ENCODE results near the gene SLC39A6. TPM values are rescaled to one million over a fixed set of nuclear protein-coding genes. Genes with fewer than 3 reads are reported as not detected.

The SLC39A6 gene
- total and polyA plus RNA-seq, 2 of the 13 experiments (the other 11 are each of a cell fraction or from before 2014, with no cell fraction given) = 41.7 to 59.2 TPM

DNA sequence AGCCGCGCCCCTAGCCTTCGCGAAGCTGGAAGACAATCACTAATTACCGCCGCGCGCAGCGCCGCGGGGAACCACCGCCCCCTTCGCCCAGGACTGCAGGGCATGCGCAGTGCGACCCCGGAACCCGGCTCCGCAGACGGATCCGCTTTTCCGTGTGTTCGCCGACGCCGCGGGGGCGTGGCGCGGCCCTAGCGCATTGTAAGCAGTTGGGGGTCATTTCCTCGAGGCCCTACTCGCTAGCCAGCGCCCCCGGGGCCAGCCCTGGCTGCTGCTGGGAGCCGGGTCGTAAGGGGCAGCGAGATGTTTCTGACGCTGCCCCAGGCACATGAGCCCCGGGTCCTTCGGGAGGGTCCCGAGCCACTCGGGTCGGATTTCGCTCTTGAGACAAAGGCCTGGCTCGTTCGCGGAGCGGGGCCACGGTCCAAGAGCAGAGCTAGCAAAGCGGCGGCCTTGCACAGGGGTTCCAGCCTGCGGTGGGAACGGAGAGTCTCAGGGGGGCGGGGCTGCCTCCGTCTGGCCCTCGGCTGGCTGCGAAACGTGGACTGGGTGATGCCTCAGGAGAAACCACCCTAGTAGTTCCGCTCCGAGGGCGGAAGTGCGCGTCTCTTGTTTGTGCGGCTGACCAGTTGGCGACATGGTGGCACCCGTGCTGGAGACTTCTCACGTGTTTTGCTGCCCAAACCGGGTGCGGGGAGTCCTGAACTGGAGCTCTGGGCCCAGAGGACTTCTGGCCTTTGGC lies at the start of gene SLC39A6, which contains the start of gene ELP2 (continued):
- peak; percentile 51; the same call in 1 of the 2 replicates for TF ChIP-seq ZNF225 (CRISPR knock-in tag; IDR thresholded peaks at IDR 0.05)
- TF ChIP-seq, protein P1, sequence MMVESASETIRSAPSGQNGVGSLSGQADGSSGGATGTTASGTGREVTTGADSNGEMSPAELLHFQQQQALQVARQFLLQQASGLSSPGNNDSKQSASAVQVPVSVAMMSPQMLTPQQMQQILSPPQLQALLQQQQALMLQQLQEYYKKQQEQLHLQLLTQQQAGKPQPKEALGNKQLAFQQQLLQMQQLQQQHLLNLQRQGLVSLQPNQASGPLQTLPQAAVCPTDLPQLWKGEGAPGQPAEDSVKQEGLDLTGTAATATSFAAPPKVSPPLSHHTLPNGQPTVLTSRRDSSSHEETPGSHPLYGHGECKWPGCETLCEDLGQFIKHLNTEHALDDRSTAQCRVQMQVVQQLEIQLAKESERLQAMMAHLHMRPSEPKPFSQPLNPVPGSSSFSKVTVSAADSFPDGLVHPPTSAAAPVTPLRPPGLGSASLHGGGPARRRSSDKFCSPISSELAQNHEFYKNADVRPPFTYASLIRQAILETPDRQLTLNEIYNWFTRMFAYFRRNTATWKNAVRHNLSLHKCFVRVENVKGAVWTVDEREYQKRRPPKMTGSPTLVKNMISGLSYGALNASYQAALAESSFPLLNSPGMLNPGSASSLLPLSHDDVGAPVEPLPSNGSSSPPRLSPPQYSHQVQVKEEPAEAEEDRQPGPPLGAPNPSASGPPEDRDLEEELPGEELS (CRISPR knock-in tag; IDR thresholded peaks at IDR 0.05) = peak; percentile 49; the same call in 1 of the 2 replicates
- no peak for TF ChIP-seq ZNF724P (CRISPR knock-in tag; IDR thresholded peaks at IDR 0.05; ENCODE audit: borderline replicate concordance)
- peak; percentile 75 for TF ChIP-seq KDM4B (CRISPR knock-in tag; IDR thresholded peaks at IDR 0.05)
- no peak for TF ChIP-seq ATF7 (IDR thresholded peaks at IDR 0.05)
- no peak for TF ChIP-seq ATF7 (CRISPR knock-in tag; IDR thresholded peaks at IDR 0.05)
- TF ChIP-seq FOXM1 (CRISPR knock-in tag; IDR thresholded peaks at IDR 0.05) = no peak
- TF ChIP-seq, protein P2, sequence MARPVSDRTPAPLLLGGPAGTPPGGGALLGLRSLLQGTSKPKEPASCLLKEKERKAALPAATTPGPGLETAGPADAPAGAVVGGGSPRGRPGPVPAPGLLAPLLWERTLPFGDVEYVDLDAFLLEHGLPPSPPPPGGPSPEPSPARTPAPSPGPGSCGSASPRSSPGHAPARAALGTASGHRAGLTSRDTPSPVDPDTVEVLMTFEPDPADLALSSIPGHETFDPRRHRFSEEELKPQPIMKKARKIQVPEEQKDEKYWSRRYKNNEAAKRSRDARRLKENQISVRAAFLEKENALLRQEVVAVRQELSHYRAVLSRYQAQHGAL (CRISPR knock-in tag; IDR thresholded peaks at IDR 0.05; ENCODE audit: not compliant biosample characterization) = peak; percentile 23
- no peak; the same call in 1 of the 2 replicates for TF ChIP-seq MED13 (CRISPR knock-in tag; IDR thresholded peaks at IDR 0.05)
- TF ChIP-seq FIP1L1 (IDR thresholded peaks at IDR 0.05; ENCODE audit: borderline replicate concordance, insufficient read depth, low read depth, low read length) = no peak
- TF ChIP-seq GZF1 (CRISPR knock-in tag; IDR thresholded peaks at IDR 0.05) = no peak; the same call in 1 of the 2 replicates
- TF ChIP-seq, protein P3, sequence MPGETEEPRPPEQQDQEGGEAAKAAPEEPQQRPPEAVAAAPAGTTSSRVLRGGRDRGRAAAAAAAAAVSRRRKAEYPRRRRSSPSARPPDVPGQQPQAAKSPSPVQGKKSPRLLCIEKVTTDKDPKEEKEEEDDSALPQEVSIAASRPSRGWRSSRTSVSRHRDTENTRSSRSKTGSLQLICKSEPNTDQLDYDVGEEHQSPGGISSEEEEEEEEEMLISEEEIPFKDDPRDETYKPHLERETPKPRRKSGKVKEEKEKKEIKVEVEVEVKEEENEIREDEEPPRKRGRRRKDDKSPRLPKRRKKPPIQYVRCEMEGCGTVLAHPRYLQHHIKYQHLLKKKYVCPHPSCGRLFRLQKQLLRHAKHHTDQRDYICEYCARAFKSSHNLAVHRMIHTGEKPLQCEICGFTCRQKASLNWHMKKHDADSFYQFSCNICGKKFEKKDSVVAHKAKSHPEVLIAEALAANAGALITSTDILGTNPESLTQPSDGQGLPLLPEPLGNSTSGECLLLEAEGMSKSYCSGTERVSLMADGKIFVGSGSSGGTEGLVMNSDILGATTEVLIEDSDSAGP (CRISPR knock-in tag; IDR thresholded peaks at IDR 0.05; ENCODE audit: borderline replicate concordance) = peak; percentile 93; the same call in 1 of the 2 replicates
- peak; percentile 82 for TF ChIP-seq ETV5 (CRISPR knock-in tag; IDR thresholded peaks at IDR 0.05; ENCODE audit: borderline replicate concordance)
- TF ChIP-seq ZNF335 (CRISPR knock-in tag; IDR thresholded peaks at IDR 0.05) = peak; percentile 36; the same call in 1 of the 2 replicates
- TF ChIP-seq JUND (CRISPR knock-in tag; IDR thresholded peaks at IDR 0.05) = no peak; the same call in 1 of the 2 replicates
- TF ChIP-seq IRF2 (CRISPR knock-in tag; IDR thresholded peaks at IDR 0.05) = no peak; the same call in 1 of the 2 replicates
- no peak for TF ChIP-seq HMG20B (CRISPR knock-in tag; conservative IDR thresholded peaks at IDR 0.05)
- TF ChIP-seq PCBP2 (optimal IDR thresholded peaks at IDR 0.05; ENCODE audit: low read depth, low read length, poor library complexity, severe bottlenecking) = no peak
- TF ChIP-seq NFE2L1 (CRISPR knock-in tag; IDR thresholded peaks at IDR 0.05; ENCODE audit: borderline replicate concordance) = no peak
- TF ChIP-seq ZNF431 (CRISPR knock-in tag; IDR thresholded peaks at IDR 0.05; ENCODE audit: borderline replicate concordance, low read depth) = peak; percentile 13; the same call in 1 of the 2 replicates
- 0 out of 2 replicates have a peak, but pooled peaks have one; percentile 61 for TF ChIP-seq ZNF550 (CRISPR knock-in tag; IDR thresholded peaks at IDR 0.05; ENCODE audit: borderline replicate concordance)
- TF ChIP-seq, protein P4, sequence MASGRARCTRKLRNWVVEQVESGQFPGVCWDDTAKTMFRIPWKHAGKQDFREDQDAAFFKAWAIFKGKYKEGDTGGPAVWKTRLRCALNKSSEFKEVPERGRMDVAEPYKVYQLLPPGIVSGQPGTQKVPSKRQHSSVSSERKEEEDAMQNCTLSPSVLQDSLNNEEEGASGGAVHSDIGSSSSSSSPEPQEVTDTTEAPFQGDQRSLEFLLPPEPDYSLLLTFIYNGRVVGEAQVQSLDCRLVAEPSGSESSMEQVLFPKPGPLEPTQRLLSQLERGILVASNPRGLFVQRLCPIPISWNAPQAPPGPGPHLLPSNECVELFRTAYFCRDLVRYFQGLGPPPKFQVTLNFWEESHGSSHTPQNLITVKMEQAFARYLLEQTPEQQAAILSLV (CRISPR knock-in tag; IDR thresholded peaks at IDR 0.05; ENCODE audit: borderline replicate concordance) = no peak
- TF ChIP-seq ZNF260 (CRISPR knock-in tag; IDR thresholded peaks at IDR 0.05; ENCODE audit: borderline replicate concordance, low read depth) = no peak
